ENCODE data around the gene OR6C76.

The OR6C76 gene

GRCh38 chr12:55470088-55470829, 44.2 kb downstream of the OR6C76 start, which contains the start of gene OR6C70:
Gene OR6C70, minus strand, starts transcription at chr12:55470138. Its CDS starts 0 bp downstream, at chr12:55470138.
- no peak for DNase-seq

DNA sequence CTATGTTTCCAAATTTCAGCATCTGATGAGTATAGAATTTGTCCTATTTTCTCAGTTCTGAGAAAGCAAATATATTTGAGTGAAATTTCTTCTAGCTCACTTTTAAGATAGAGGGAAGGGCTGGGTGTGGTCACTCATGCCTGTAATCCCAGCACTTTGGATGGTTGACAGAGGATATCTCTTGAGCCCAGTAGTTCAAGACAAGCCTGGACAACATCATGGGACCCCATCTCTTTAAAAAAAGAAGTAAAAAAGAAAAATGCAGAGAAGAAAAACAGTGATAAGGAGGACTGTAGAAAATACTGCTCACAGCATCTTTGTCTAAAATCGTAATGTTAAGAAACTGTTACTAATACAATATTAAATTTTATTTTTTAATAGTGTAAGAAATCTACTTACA, 46.2 kb downstream of the OR6C76 start:
- DNase-seq: no peak
